GM18505 (cell line): Measurements from ENCODE around the gene STK11.
"Not testable (repeated sequence)": the region's sequence is repeated elsewhere in the genome, so short reads cannot be mapped to it uniquely, and the experiment has no call there.

Source experiments
- ATAC-seq: cut with Tn5 transposase; IDR thresholded peaks from one replicate; pipeline ENCODE4 v1.9.1; 2021; ENCODE audit not compliant: unreplicated experiment
- POLR2A ChIP-seq: IDR thresholded peaks from 4 replicates; pipeline ENCODE4 v1.6.1; 2011; ENCODE audit warnings: borderline replicate concordance; ENCODE audit not compliant: insufficient read depth, insufficient read length; ENCODE audit errors: extremely low read depth

The STK11 gene

DNA sequence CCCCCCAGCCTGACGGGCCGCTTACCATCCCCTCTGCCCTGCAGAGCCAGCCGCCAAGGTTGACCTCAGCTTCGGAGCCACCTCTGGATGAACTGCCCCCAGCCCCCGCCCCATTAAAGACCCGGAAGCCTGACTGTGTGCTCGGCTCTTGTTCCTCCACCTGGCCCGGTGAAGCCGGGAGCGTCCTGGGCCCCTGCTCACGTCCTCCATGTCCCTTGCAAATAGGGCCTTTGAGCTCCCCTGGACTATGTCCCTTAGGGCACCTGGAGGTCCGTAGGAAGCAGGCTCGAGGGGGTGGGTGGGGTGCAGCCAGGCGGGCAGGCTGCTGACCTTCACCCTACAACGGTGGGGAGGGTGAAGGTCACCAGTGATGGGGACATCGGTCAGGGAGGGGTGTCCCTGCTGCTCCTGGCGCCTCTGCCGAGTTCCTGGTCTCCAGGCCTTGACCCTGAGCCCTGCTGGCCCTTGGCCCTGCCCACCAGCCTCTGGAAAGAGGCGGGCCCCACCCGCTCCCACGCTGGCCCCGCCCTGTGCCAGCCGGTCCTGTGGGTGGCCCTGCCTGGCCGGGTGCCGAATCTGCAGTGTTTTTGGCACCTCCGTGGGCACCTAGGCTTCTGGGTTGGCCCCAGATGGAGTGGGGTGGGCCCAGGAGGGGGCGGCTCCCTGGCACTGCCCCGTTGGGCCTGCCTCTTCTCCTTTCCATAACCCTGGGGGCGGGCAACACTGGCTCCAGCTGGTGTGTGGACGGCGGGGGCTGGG, 39.3 kb downstream of the STK11 start:
- TF ChIP-seq POLR2A: no peak
- no peak for ATAC-seq

DNA sequence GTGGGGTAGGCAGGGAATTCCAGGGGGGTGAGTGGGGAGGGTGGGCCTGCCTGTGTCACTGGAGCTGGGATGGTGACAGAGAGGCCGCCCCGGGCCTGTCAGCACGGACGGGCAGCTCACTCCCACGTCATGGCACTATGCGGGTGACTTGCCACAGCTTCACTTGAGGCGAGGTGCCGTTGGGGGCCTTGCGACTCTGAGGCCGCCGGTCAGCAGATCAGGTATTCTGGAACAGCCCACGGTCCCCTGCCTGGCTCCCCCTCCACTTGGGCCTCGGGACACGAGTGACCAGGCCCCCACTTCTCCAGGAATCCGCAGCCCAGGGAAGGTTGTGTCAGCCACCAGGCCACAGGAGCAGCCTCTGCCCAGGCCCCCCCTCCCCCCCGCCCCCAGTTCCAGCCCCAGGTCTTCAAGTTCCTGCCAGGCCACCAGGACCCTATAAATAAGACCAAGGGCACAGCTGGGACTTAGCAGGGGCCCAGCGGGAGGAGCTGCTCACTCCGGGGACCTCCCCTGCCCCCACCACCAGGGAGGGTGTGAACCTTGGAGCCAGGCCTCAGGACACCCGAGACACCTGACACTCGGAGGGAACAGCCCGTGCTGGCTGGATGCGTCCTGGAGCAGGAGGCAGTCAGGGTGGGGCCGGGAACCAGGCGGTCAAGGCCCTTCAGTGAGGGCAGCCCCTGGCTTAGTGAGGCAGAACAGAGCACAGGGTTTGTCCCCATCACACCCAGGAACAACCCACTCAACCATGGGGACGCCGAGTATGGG, 40.1 kb downstream of the STK11 start:
- no peak for TF ChIP-seq POLR2A

DNA sequence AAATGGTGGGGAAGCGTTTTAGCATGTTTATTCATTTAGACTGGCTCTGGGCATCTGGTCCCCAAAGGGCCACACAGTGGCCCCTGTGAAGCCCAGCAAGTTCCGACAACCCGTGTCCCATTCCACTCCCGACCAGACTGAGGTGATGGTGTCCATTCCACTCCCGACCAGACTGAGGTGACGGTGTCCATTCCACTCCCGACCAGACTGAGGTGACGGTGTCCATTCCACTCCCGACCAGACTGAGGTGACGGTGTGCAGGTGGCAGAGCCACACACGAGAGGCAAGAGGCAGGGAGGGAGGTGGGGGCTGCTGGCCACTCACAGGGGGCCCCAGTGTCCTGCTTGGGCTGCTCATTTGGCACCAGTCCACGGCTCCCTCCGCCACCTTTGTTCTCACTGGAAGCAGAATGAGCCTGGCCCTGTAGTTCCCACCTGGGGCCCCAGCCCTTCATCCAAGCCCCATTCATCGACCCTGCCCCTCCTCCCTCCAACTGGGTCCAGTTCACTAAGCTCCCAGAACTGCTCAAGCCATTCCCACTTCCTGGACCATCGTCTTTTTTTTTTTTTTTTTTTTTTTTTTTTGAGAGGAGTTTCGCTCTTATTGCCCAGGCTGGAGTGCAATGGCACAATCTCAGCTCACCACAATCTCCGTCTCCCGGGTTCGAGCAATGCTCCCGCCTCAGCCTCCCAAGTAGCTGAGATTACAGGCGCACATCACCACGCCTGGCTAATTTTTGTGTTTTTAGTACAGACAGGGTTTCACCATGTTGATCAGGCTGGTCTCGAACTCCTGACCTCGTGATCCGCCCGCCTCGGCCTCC, 40.9 kb downstream of the STK11 start:
- not testable (repeated sequence) for ATAC-seq

More for the DNA sequence above, 40.1 kb downstream of the STK11 start:
- no peak for ATAC-seq

DNA sequence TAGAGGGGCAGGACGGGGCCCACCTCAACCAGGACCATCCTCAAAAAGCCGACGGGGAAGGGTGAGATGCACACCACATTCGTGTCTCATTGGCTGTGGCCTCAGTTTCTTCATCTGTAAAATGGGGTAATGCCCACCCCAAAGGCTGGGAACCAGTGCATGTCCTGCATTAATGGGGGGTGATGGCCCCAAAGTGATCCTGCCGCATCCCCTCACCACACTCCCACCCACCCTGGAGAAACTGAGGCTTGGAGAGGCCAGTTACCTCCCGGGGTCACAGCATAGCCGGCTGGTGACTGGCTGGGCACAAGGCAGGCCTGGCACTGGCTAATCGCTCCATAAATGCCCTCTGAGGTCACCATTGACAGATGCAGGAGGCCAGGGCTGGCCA, 42.2 kb downstream of the STK11 start:
- ATAC-seq: no peak
- TF ChIP-seq POLR2A: no peak

- peak; percentile 7 for ATAC-seq
- TF ChIP-seq POLR2A: peak; percentile 95
Observed at GRCh38 chr19:1248139-1248785, 42.7 kb downstream of the STK11 start, which contains the start of gene MIDN. TSS of gene MIDN (plus strand) at chr19:1248583. CDS start at chr19:1250297, 1,714 bp downstream.

GRCh38 chr19:1248786-1249297, 43.3 kb downstream of the STK11 start:
- no peak for TF ChIP-seq POLR2A

GRCh38 chr19:1249298-1249989, 43.9 kb downstream of the STK11 start:
- peak; percentile 90 for TF ChIP-seq POLR2A
- peak; percentile 44 for ATAC-seq

More at GRCh38 chr19:1248786-1249297, 43.3 kb downstream of the STK11 start:
- peak; percentile 29 for ATAC-seq

GRCh38 chr19:1249990-1250436, 44.4 kb downstream of the STK11 start:
- TF ChIP-seq POLR2A: no peak

GRCh38 chr19:1250437-1251260, 45.1 kb downstream of the STK11 start:
- TF ChIP-seq POLR2A: no peak
- no peak for ATAC-seq

More at GRCh38 chr19:1249990-1250436, 44.4 kb downstream of the STK11 start:
- no peak for ATAC-seq

DNA sequence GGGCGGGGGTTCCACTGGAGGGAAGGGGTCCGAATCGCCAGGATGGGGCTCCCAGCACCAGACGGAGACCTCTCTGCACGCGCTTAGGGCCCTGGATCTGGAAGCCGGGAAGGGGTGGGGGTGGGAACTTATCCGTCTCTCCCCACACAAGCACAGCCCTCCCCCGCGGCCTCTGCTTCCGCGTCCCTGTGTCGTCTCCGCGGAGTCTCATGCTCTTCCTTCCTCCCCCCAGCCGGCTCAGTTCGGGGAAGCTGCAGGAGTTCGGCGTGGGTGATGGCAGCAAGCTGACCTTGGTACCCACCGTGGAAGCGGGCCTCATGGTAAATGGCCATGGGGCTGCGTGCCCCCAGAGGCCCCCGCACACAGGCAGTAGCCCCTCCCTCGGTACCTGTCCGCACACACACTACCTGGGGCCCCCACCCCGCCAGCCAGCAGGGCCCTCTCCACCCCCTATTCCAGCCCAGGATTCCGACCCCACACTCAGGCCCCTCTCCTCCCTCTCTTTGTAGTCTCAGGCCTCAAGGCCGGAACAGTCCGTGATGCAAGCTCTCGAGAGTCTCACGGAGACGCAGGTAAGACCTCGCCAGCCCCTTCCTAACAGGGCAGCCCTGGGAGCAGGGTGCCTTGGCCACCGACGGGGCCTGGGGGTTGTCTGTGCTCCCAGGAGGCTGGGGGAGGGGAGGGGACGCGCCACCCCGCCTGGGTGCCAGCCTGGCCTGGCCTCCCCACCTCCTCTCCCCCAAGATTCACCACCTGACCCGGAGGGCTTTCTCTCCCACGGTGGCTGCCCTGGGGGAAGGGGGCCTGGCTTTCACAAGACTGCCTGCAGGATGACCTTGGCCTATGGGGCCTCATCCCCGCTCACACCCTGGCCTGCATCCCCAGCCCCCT, 46.0 kb downstream of the STK11 start:
- ATAC-seq: no peak
- TF ChIP-seq POLR2A: no peak
